ENCODE data around the gene ATM.
"Not testable (repeated sequence)": the region's sequence is repeated elsewhere in the genome, so short reads cannot be mapped to it uniquely, and the experiment has no call there.

Gene ATM

DNA sequence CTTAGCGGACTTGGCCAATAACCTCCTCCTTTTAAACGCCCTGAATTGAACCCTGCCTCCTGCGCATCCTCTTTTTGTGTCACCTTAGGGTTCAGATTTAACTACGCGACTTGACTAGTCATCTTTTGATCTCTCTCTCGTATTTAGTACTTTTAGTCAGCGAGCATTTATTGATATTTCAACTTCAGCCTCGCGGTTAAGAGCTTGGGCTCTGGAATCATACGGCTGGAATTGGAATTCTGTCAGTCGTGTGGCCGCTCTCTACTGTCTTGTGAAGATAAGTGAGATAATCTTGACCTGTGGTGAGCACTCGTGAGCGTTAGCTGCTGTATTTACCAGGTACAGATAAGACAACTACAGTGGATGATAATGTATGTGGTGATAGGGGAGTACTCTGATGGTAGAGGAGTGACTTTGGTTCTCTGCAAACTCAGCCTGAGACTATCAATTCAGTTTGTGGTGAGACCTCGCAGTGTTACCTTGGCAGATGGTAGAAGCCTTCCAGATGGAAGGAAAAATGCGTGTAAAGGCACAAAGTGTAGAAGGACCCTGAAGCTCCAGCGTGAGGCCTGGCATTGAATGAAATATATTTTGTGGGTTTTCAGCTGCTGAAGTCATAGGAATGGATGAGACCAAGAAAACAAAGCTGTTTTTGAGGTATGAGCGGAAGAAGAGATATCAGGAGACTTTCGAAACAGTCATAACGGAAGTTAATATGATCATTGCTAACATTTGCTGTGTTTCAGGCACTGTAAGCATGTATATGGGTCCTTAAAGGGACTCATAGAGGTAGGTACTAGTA, 682 bp downstream of the ATM start:
- DNase-seq = peak; percentile 61

DNA sequence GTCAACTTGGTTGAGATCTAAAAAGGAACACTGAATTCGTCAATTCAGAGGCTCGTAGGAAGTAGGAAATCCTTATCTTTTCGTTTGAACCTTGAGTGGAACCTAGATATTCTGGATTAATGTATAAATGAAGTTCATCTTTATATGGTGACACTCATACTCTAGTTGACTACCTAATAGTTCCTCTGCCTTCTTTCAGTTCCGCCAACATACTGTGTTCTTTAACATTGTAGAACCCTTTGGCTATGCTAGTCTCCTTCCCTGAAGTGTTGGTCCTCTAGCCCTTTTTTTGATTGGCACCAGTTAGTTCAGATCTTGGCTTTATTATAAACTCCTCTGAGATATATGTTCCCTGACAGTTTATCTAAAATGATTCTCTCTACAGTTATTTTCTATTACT, 1.5 kb downstream of the ATM start:
- no peak for DNase-seq

DNA sequence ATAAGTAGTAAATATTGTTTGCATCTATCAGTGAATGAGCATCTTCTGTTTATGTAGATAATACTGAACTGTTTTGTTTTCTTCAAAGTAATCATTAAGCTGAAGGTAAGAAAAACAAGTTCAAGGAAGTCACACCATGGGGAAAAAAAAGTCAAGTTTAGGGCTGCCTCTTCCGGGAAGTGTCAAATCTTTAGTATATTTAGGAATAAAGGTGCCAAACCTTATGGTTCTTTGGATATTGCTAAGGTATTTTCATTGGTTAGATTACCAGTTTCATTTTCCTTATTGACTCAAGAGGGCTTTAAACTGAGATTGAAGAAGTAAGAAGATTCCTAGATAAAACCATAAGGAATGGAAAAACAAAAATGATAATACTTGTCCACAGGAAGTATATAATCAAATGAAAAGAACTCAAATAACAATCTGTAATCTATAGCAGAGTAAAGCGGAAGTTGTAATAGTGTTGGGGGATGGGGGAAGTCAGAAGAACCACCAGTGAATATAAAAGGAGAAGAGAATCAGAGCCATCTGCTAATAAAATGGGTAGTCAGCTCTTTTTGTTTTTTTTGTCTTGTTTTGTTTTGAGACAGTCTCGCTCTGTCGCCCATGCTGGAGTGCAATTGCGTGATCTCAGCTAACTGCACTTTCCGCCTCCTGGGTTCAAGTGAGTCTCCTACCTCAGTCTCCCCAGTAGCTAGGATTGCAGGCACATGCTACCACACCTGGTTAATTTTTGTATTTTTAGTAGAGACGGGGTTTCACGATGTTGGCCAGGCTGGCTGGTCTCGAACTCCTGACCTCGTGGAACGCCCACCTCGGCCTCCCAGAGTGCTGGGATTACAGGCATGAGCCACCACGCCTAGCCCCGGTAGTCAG, 2.3 kb downstream of the ATM start:
- peak; percentile 66 for DNase-seq

GRCh38 chr11:108226036-108226435, 3.2 kb downstream of the ATM start:
- DNase-seq = no peak

GRCh38 chr11:108228251-108228650, 5.4 kb downstream of the ATM start:
- DNase-seq = no peak

DNA sequence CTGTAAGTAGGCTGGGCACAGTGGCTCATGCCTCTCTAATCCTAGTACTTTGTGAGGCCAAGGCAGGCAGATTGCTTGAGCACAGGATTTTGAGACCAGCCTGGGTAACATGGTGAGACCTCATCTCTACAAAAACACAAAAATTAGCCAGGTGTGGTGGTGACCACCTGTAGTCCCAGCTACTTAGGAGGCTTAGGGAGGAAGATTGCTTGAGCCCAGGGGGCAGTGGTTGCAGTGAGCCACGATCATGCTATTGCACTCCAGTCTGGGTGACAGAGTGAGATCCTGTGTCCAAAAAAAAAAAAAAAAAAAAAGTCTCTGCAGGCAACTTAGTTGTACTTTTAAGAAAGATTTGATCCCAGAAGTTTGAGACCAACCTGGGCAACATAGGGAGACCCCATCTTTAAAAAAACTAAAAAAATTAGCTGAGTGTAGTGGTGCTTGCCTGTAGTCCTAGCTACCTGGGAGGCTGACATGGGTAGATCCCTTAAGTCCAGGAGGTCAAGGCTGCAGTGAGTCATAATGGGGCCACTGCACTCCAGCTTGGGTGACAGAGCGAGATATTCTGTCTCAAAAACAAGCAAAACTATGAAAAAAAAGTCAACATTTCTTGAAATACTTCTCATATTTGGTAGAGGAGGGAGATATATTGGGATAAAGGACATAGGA, 10.5 kb downstream of the ATM start:
- no peak for DNase-seq

- DNase-seq = no peak
These were observed 12.3 kb downstream of the ATM start for GRCh38 chr11:108235192-108235591.

DNA sequence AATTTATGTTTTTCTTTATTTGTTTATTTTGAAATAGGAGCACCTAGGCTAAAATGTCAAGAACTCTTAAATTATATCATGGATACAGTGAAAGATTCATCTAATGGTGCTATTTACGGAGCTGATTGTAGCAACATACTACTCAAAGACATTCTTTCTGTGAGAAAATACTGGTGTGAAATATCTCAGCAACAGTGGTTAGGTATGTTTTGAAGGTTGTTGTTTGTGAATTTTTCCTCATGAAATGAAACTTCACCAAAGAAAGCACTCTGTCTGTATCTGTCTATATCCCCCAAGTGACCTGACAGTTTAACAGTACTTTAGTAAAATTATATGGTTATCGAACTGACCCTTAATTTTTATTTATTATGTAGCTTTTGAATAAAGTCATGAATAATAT, 12.8 kb downstream of the ATM start:
- DNase-seq = no peak

DNA sequence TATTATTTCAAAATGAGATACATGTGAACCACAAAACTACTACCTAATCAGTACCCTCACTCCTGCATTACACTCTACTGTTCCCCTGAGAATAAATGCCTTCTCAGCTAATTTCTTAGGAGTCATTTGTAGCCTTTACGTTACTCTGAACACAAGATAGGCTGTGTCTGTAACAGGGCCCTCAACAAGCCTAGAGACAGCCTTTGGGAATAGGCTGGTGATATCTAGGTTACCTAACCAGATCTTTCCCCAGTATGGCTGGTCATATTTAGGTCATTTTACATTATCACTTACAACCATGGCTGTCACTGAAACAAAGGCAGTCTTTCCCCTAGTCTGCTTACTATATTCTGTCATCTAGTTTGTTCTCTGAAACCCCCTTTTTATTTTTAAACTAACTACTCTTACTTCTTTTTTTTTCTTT, 14.2 kb downstream of the ATM start:
- DNase-seq = peak; percentile 46

GRCh38 chr11:108239076-108239475, 16.2 kb downstream of the ATM start:
- no peak for DNase-seq

GRCh38 chr11:108241330-108242037, 18.6 kb downstream of the ATM start:
- DNase-seq = no peak

DNA sequence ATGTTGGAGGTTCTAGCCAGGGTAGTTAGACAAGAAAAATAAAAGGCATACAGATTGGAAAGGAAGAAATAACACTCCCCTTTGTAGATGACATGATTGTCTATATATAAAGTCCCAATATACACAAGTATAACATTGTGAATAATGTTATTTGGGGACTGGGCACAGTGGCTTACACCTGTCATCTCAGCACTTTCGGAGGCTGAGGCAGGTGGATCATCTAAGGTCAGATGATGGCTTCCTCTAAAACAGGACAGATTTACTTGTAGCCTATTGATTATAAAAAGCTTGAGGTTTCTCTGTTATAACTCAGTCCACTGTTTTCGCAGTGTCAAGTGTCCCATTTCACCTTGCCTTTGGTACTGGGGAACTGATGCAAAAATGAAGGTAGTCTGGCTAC, 19.6 kb downstream of the ATM start:
- DNase-seq = no peak

DNA sequence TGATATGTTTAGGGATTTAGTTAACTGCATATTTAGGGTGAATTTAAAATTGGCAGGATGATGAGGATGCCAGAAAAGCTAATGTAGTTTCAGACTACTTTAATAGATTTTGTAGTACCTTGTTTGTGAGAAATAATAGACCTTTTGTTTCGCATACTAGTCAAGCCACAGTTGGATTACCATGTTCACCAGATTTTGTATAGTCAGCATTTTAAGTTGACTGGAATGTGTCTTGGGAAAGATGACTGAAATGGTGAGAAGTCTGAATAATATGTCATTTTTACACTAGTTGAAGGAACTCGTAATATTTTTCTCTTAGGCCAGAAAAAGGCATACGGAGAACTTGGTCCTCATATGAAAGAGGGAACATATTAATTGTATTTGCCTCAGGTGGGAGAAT, 23.4 kb downstream of the ATM start:
- DNase-seq = no peak

- DNase-seq = no peak
These were observed 24.0 kb downstream of the ATM start for GRCh38 chr11:108246885-108247284.

DNA sequence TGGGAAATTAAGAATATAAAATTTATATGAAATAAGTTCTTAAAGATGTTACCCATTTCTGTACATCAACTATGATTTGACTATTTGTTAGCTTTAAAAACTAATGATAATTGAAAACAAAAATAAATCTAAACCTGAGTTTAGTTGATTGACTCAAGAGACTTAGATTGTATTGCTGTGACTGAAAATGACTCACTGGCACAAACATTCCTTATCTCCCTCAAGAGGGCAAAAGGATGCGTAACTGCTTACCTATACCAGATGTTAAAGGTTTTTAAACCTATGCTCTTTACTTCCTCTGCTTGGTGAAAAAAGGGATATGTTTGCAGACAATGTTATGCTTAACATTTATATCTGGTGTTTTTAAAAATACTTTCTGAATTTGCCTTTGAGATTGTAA, 30.3 kb downstream of the ATM start:
- DNase-seq = no peak

- DNase-seq = no peak
These were observed 46.7 kb downstream of the ATM start for GRCh38 chr11:108269583-108269982.

GRCh38 chr11:108276985-108277616, 54.2 kb downstream of the ATM start:
- DNase-seq = not testable (repeated sequence)

DNA sequence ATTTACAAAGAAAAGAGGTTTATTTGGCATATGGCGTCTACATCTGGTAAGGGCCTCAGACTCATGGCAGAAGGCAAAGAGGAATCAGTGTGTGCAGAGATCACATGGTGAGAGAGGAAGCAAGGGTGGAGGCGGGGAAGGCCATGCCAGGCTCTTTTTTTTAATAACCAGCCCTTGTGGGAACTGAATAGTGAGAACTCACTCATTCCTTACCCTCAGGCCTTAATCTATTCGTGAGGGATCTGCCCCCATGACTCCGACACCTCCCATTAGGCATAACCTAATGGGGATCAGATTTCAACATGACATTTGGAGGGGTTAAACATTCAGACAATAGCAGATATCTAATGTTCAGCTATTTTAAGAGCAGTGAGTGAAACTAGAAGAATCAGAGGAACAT, 55.7 kb downstream of the ATM start:
- DNase-seq = no peak

DNA sequence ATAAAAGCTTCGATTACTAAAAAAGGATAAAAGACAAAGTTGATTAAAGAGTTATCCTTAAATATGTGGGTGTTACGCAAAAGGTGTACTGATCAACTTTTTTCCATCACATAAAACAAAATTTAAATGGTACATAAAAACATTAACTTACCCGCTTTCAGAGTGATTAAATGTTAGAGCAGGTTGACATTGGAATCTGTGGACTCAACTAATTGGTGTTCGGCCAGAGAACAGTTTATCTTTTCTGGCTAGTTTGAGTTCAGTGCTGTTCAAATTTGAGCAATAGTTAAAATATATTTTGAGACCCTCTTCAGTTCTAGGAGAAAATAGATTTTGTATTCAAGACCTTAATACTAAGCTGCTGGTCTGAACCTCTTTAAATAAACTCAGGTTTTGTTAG, 56.1 kb downstream of the ATM start:
- no peak for DNase-seq

GRCh38 chr11:108286370-108286769, 63.5 kb downstream of the ATM start:
- DNase-seq = peak; percentile 2

DNA sequence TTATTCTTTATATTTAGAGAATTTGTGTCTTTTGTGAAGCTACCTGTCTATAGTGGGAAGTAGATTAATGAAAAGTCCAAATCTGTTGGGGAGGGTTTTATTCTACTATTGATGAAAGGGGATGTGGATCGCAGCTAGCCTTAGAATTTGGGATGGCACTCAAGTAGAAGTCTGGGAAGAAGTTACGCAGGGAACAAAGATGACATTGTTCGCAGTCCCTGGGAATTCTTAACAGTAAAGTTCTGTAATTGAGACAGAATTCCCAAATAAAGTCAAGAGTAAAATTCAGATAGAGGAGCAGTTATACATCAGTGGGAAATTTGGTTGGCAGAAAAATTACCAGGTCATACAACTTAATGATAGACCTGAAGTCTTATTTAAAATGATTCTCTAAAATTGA, 64.1 kb downstream of the ATM start:
- DNase-seq = no peak

GRCh38 chr11:108289066-108289465, 66.2 kb downstream of the ATM start:
- DNase-seq = not testable (repeated sequence)

All from central memory CD4-positive, alpha-beta T cell (primary cell).